Stimulated activated CD8-positive, alpha-beta memory T cell treated with anti-CD3 and anti-CD28 coated beads, Interleukin-7, amount 100 ng/mL, for 1 hour (primary cell): Measurements from ENCODE around the gene FOCAD.

Experiments used
- DNase-seq, 2 donors: peaks; one replicate each; pipeline ENCODE4 v3.0.0-alpha.2; 2020; ENCODE audit warnings: low read depth in 2 of 2

FOCAD gene

GRCh38 chr9:21016701-21017491, 332.8 kb downstream of the FOCAD start:
- DNase-seq = no peak

GRCh38 chr9:21018177-21018576, 334.1 kb downstream of the FOCAD start:
- no peak for DNase-seq

GRCh38 chr9:21023861-21024260, 339.8 kb downstream of the FOCAD start:
- DNase-seq = no peak

DNA sequence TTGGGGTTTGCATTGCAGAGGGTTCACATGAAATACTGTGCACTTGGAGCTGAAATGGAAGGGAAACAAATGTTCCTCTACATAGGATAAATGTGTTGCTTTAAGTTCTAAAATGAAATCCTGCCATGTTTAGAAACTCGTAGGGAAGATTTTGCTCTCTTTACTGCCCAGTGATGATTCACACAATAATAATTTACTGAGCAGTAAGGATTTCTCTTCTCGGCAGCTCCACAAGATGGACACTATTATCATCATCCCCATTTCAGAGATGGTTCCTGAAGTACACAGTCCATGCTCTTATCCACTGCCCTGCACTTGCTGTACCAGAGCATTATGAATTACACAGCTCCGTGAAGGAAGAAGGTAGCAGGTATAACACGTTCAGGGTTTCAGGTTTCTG, 343.2 kb downstream of the FOCAD start:
- DNase-seq = no peak

- DNase-seq = no peak
Measured at GRCh38 chr9:21028466-21028865, 344.4 kb downstream of the FOCAD start.

GRCh38 chr9:21029661-21030060, 345.6 kb downstream of the FOCAD start:
- no peak for DNase-seq

DNA sequence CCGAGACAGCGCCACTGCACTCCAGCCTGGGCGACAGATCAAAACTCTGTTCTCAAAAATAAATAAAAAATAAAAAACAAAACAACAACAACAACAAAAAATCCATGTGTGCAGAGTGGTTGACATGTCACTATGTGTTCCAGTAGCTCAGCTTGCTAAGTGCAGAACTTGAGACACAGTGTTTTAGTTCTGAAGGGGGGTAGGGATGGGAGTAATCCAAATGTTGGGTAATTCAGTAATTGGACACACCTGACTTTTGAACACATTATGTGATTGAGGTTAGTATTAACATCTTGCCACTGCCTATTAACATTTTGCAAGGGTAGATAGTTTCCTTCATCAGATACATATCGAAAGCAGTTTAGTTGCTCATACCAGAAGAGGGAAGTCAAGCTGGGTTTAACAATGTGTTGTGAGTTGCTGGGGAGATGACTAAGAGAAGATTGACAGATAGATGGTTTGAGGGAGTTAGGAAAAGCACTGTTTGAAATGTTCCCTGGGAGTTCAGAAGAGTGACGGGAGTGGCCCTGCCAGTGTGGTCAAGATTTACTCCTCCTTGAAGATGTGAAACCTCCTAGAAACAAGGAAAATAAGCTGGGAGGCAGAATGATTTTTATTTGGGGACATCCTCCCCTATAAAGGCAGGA, 346.5 kb downstream of the FOCAD start:
- DNase-seq = no peak

GRCh38 chr9:21031091-21031807, 347.2 kb downstream of the FOCAD start, which contains the start of gene HACD4:
HACD4 (minus strand) TSS chr9:21031640; CDS start chr9:21031590, 50 bp downstream.
- DNase-seq = peak; percentile 31 to 37

DNA sequence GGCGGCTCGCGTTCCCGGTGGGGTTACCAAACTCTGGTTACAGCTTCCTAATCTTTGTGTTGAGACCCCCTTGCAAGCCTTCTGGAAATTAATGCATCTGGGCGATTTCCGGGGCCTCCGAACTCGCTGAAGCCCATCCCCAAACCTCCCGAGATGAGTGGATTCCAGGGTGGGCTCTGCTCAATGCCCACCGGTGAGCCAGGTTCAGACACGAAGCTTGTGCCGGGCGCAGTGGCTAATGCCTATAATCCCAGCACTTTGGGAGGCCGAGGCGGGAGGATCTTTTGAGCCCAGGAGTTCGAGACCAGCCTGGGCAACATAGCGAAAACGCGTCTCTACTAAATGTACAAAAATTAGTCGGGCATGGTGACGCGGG, 347.7 kb downstream of the FOCAD start:
- DNase-seq = no peak

DNA sequence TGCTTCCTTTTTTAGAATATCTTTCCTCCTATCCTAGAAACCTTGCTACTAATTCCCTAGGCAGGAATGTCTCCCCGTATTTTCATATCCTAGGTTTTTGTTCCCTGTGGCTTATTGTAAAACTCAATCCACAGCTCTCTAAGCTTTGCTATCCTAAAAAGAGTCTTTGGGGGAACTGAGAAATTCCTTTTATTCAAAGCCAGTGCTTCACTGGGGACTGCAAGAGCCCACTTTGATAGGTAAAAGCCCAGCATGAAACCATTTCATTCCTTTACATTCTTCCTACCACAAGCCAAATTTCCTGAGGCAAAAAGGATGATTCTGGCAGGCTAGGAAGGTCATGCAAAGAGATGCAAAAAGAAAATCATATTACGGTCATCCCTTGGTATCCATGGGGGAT, 353.2 kb downstream of the FOCAD start:
- no peak for DNase-seq

DNA sequence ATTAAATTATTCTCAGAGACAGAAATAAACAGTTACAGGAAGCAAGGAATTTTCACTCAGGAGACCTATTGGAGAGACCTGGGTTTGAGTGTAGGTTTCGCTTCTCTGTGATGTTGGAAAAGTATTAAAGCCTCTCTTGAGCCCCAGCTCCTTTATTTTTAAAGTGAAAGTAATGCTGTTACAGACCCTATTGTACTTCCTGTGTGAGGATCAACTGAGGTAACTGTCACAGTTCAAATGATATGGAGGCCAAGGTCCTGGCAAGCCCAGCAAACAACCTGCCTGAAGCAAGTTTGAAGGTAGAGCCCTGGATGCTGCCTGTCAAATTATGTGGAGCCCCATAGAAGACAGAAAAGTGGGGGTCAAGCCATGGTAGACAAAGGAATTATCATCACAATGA, 355.2 kb downstream of the FOCAD start:
- no peak for DNase-seq

GRCh38 chr9:21042466-21042865, 358.4 kb downstream of the FOCAD start:
- DNase-seq = no peak

DNA sequence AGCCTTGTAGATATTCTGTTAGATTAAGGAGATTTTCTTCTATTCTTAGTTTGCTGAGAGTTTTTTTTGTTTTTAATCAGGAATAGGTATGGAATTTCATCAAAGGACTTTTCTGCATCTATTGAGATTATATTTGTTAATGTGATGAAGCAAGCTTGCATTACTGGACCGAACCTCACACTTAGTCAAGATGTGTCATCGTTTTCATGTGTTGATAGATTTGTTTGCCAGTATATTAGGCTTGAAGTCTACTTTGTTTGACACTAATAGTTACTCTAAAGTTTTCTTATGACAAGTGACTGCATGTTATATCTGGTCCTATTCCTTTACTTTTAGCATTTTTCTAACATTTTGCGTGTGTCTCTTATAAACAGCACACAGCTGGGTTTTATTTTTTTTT, 359.8 kb downstream of the FOCAD start:
- no peak for DNase-seq
